Measurements from ENCODE around the gene ZFP57.

GRCh38 chr6:29631860-29632731 is 48.9 kb downstream of the ZFP57 start:
- TF ChIP-seq CTCF (IDR thresholded peaks at IDR 0.05 in 4 of 5, conservative IDR thresholded peaks at IDR 0.05 in 1 of 5), result no peak
- TF ChIP-seq POLR2A (IDR thresholded peaks at IDR 0.05), result no peak
